ENCODE data around the gene ZNF773. TPM values are rescaled to one million over a fixed set of nuclear protein-coding genes. Genes with fewer than 3 reads are reported as not detected.
"Not testable (repeated sequence)": the region's sequence is repeated elsewhere in the genome, so short reads cannot be mapped to it uniquely, and the experiment has no call there.

The ZNF773 gene
- total RNA-seq: 10 to 100 TPM; 16.1 to 23.8 (median 19.6) TPM

DNA sequence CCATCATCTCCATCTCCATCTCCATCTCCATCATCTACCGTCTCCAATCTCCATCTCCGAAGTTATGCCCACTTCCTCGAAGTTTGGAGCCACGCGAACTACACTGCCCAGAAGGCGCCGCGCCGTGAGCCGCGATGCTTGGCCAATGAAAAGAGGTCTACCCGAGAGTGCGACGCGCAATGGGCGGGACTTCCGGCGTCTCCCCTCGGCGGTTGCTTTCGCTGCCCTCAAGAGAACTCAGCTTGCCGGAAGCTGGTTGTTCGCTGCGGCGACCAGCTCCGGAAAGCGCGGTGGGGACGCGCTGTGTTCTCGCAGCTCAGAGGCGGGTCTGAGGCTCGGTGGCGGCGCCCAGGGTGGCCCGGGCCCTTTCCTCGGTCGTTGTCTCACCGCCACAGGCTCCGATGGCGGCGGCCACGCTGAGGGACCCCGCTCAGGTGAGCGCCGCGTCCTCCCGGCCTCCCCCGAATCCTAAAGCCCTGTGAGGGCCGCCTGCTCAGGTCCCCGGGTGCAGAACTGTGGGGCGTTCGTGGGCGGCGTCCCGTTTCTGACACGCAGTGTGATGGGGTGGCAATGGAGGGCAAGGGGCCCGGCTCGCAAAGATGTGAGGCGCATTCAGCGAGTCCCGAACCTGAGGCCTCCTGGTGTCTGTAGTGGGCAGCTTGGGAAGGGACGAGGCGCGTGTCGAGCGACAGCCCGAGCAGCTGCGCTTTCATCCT is at the start of gene ZNF773:
TSS of gene ZNF773 (plus strand) at position 259 of the 716 bp plus-strand sequence. CDS start at position 402, 143 bp downstream.
- H3K4me1 ChIP-seq; H3K36me3 ChIP-seq; intact Hi-C loops (cut with DNase I); H3K27me3 ChIP-seq; H3K9me3 ChIP-seq: not testable (repeated sequence)
- WGBS, 2 donors: 1 to 2% methylated on average over 27 to 38 of the region's 69 CpGs
- peak; percentile 98 for DNase-seq
- H3K27ac ChIP-seq: peak within 1 kb of the TSS; percentile 61 to 81 (median 76)
- peak within 1 kb of the TSS; percentile 7 to 79 (median 69) for H3K4me3 ChIP-seq (replicated peaks in 1 of 3)
- peak in 1 of 2 donors; percentile 85 for TF ChIP-seq POLR2A (IDR thresholded peaks at IDR 0.05)

GRCh38 chr19:57452307-57452706 is 47.4 kb upstream of the ZNF773 start:
- no peaks in the 10 kb centered on the region for H3K9me3 ChIP-seq
- intact Hi-C loops (cut with DNase I): no loop called here
- H3K4me3 ChIP-seq (replicated peaks in 1 of 3): no peak overlapping the region
- H3K36me3 ChIP-seq: no peaks in the 10 kb centered on the region
- TF ChIP-seq POLR2A (IDR thresholded peaks at IDR 0.05): no peak
- TF ChIP-seq, protein P1, sequence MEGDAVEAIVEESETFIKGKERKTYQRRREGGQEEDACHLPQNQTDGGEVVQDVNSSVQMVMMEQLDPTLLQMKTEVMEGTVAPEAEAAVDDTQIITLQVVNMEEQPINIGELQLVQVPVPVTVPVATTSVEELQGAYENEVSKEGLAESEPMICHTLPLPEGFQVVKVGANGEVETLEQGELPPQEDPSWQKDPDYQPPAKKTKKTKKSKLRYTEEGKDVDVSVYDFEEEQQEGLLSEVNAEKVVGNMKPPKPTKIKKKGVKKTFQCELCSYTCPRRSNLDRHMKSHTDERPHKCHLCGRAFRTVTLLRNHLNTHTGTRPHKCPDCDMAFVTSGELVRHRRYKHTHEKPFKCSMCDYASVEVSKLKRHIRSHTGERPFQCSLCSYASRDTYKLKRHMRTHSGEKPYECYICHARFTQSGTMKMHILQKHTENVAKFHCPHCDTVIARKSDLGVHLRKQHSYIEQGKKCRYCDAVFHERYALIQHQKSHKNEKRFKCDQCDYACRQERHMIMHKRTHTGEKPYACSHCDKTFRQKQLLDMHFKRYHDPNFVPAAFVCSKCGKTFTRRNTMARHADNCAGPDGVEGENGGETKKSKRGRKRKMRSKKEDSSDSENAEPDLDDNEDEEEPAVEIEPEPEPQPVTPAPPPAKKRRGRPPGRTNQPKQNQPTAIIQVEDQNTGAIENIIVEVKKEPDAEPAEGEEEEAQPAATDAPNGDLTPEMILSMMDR (IDR thresholded peaks at IDR 0.05): no peak
- DNase-seq: no peak
- 92 to 96% methylated on average over 3 of the region's 3 CpGs for WGBS, 2 donors
- no peaks in the 10 kb centered on the region for H3K4me1 ChIP-seq
- no peak overlapping the region for H3K27ac ChIP-seq
- no peaks in the 10 kb centered on the region for H3K27me3 ChIP-seq

GRCh38 chr19:57465680-57466381 is 33.9 kb upstream of the ZNF773 start:
- no peak overlapping the region for H3K27ac ChIP-seq
- intact Hi-C loops (cut with DNase I): no loop called here
- no peak for DNase-seq
- H3K9me3 ChIP-seq: no peaks in the 10 kb centered on the region
- no peak overlapping the region for H3K4me3 ChIP-seq (replicated peaks in 1 of 3)
- no peaks in the 10 kb centered on the region for H3K4me1 ChIP-seq
- 95% methylated on average over 5 of the region's 5 CpGs for WGBS, 2 donors
- peaks cover 0 to 5% of the 10 kb centered on the region in 2 donors for H3K36me3 ChIP-seq
- no peaks in the 10 kb centered on the region for H3K27me3 ChIP-seq
- no peak for TF ChIP-seq POLR2A (IDR thresholded peaks at IDR 0.05)
- TF ChIP-seq, protein P1 (IDR thresholded peaks at IDR 0.05): no peak

- Histone ChIP-seq H3K36me3 (peaks cover 0 to 5% of the 10 kb centered on the region in 2 donors), H3K4me1 (no peaks in the 10 kb centered on the region), H3K4me3 (replicated peaks in 1 of 3) (no peak overlapping the region), H3K27ac (no peak overlapping the region), H3K27me3 (no peaks in the 10 kb centered on the region), H3K9me3 (no peaks in the 10 kb centered on the region)
- TF ChIP-seq, protein P1 (IDR thresholded peaks at IDR 0.05): no peak
- no peak for TF ChIP-seq POLR2A (IDR thresholded peaks at IDR 0.05)
- intact Hi-C loops (cut with DNase I): no loop called here
- 97 to 98% methylated on average over 4 to 5 of the region's 5 CpGs for WGBS, 2 donors
- no peak for DNase-seq
Measured at GRCh38 chr19:57466489-57466888, 33.2 kb upstream of the ZNF773 start.

GRCh38 chr19:57473646-57474045 is 26.1 kb upstream of the ZNF773 start:
- Histone ChIP-seq H3K36me3 (peaks cover 30 to 31% of the 10 kb centered on the region in 2 donors), H3K9me3 (peaks cover 11% of the 10 kb centered on the region), H3K27me3 (no peaks in the 10 kb centered on the region), H3K4me1 (peaks cover 9 to 11% of the 10 kb centered on the region in 2 donors), H3K4me3 (replicated peaks in 1 of 3) (no peak overlapping the region), H3K27ac (no peak overlapping the region)
- WGBS, 2 donors: 93 to 97% methylated on average over 4 of the region's 4 CpGs
- TF ChIP-seq, protein P1 (IDR thresholded peaks at IDR 0.05): no peak
- TF ChIP-seq POLR2A (IDR thresholded peaks at IDR 0.05): no peak
- no peak for DNase-seq
- intact Hi-C loops (cut with DNase I): loop anchor here (10.0 kb wide), 1 partner anchor 501 kb away; the partner anchor contains the start of gene C19orf18

Data from thyroid gland (tissue), 4 donors.